ENCODE results near the gene MMP21.
A peak's percentile ranks its signal among the peaks of the same experiment; 100 is the strongest.

Gene MMP21

DNA sequence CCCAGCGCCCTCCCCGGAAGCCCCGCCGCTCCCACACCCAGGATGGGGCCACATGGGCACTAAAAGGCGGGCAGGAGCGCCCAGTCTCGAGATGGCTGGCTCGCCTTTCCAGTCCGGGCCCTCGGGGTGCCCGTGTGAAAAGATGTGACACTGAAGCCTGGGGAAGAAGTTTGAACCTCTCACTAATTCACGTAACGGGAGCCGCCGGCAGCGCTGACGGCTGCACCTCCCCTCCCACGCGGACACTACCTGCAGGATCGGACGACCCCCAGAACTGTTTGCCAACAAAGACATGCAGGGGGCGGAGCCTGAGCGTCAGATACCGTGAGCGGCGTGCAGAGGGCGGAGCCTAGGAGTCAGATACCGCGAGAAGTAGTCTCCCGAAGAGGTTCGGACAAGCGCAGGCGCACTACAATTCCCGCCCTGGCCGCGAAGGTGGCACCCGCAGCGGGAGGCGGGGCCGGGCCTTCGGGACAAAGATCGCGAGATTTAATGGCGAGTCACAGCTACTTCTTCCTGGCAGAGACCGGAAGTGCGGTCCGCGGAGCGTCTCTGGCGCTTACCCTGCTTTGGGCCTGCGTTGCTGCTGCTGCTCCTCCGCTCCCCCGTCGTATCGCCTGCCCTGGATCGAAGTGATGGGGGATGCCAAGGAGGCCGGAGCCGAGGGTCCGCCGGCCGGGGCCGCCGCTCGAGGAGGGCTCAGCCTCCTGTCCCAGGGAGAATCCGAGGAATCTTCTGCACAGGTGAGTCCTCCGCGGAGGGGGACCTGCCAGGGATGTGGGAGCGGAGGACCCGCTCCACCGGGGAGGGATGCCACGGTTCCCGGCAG is 56.2 kb downstream of the MMP21 start, which contains the start of gene EDRF1:
Gene EDRF1, plus strand, starts transcription at position 537 of the 829 bp plus-strand sequence. Its CDS starts 99 bp downstream, at position 636.
- Mint-ChIP-seq H3K27ac (peak within 1 kb of the TSS; percentile 98), H3K27me3 (no peaks in the 10 kb centered on the region), H3K4me3 (peak within 1 kb of the TSS; percentile 96), H3K36me3 (peaks cover 7% of the 10 kb centered on the region), H3K9me3 (ENCODE audit: low read depth) (no peaks in the 10 kb centered on the region), H3K4me1 (ENCODE audit: low read depth) (peaks cover 33% of the 10 kb centered on the region)

All from activated naive CD8-positive, alpha-beta T cell (primary cell).